ENCODE measurements around the gene SHH. TPM values are rescaled to one million over a fixed set of nuclear protein-coding genes. Genes with fewer than 3 reads are reported as not detected.

SHH gene
- polyA plus RNA-seq, 4 donors: 0.22 to 4.9 (median 3.3) TPM

Other genes with a start within 250 kb of the SHH start
- gene RBM33, start 167.8 kb downstream of the SHH start, polyA plus RNA-seq (ENCODE audit: insufficient read length in 4 of 4): 10 to 100 TPM; 26.6 to 40.3 (median 34.8) TPM

Measured in left renal pelvis (tissue), 4 donors.